ENCODE data around the gene ACSM5. TPM values are rescaled to one million over a fixed set of nuclear protein-coding genes. Genes with fewer than 3 reads are reported as not detected.
A peak's percentile ranks its signal among the peaks of the same experiment; 100 is the strongest.
"Not testable (repeated sequence)": the region's sequence is repeated elsewhere in the genome, so short reads cannot be mapped to it uniquely, and the experiment has no call there.

The ACSM5 gene
- total and polyA plus RNA-seq, 4 donors: 4.2 to 240 (median 156) TPM

- TF ChIP-seq HNF4A (conservative IDR thresholded peaks at IDR 0.05) (peak; percentile 55 to 64), FOXA1 (IDR thresholded peaks at IDR 0.05) (peak; percentile 70), ZBTB33 (IDR thresholded peaks at IDR 0.05) (peak; percentile 87), RXRA (IDR thresholded peaks at IDR 0.05) (peak in 1 of 2 donors; percentile 81), GABPA (IDR thresholded peaks at IDR 0.05 in 1 of 2, conservative IDR thresholded peaks at IDR 0.05 in 1 of 2) (peak in 1 of 2 donors; percentile 40), FOXA2 (IDR thresholded peaks at IDR 0.05) (peak; percentile 80), JUND (IDR thresholded peaks at IDR 0.05) (peak in 1 of 2 donors; percentile 35), RAD21 (IDR thresholded peaks at IDR 0.05) (peak; percentile 33 to 35), REST (IDR thresholded peaks at IDR 0.05) (peak; percentile 65), EGR1 (IDR thresholded peaks at IDR 0.05; ENCODE audit: low read depth in 2 of 2) (peak in 1 of 2 donors; percentile 31), YY1 (IDR thresholded peaks at IDR 0.05) (peak; percentile 58), MAX (IDR thresholded peaks at IDR 0.05) (peak; percentile 53), TAF1 (conservative IDR thresholded peaks at IDR 0.05) (peak; percentile 61), SP1 (IDR thresholded peaks at IDR 0.05) (peak; percentile 82)
- not testable (repeated sequence) for H3K36me3 ChIP-seq (ENCODE audit: control insufficient read depth in 4 of 4, insufficient read depth in 3 of 4, low read depth in 1 of 4, low read length in 3 of 4); DNase-seq (ENCODE audit: low spot score); H3K9me3 ChIP-seq (ENCODE audit: control insufficient read depth in 4 of 4, low read length in 3 of 4); H3K27me3 ChIP-seq (ENCODE audit: control insufficient read depth in 4 of 4, insufficient read depth in 4 of 4, low read length in 3 of 4); H3K9ac ChIP-seq (ENCODE audit: low read depth in 1 of 2, low read length in 2 of 2); H3K4me3 ChIP-seq (ENCODE audit: low read depth in 1 of 3, low read length in 3 of 3)
- 26% methylated on average over 3 of the region's 3 CpGs for WGBS
- H3K27ac ChIP-seq (ENCODE audit: low read depth in 1 of 2, low read length in 2 of 2): peak overlapping the region; percentile 69 to 73
- H3K4me1 ChIP-seq (ENCODE audit: control insufficient read depth in 4 of 4, insufficient read depth in 4 of 4, low read length in 3 of 4): peaks cover 2 to 21% (median 9%) of the 10 kb centered on the region in 4 donors
Measured at GRCh38 chr16:20439820-20440231, 30.5 kb downstream of the ACSM5 start.

- not testable (repeated sequence) for DNase-seq (ENCODE audit: low spot score); H3K4me3 ChIP-seq (ENCODE audit: low read depth in 1 of 3, low read length in 3 of 3); H3K36me3 ChIP-seq (ENCODE audit: control insufficient read depth in 4 of 4, insufficient read depth in 3 of 4, low read depth in 1 of 4, low read length in 3 of 4); H3K9me3 ChIP-seq (ENCODE audit: control insufficient read depth in 4 of 4, low read length in 3 of 4); H3K27me3 ChIP-seq (ENCODE audit: control insufficient read depth in 4 of 4, insufficient read depth in 4 of 4, low read length in 3 of 4)
- peak overlapping the region; percentile 65 to 91 for H3K27ac ChIP-seq (ENCODE audit: low read depth in 1 of 2, low read length in 2 of 2)
- H3K9ac ChIP-seq (ENCODE audit: low read depth in 1 of 2, low read length in 2 of 2): peak overlapping the region in 1 of 2 donors; percentile 56
- peaks cover 2 to 21% (median 9%) of the 10 kb centered on the region in 4 donors for H3K4me1 ChIP-seq (ENCODE audit: control insufficient read depth in 4 of 4, insufficient read depth in 4 of 4, low read length in 3 of 4)
- 25% methylated on average over 1 of the region's 1 CpG for WGBS
Measured at GRCh38 chr16:20440731-20441130, 31.4 kb downstream of the ACSM5 start.
